Upper lobe of left lung (tissue), 6 donors: Measurements from ENCODE around the gene SF3A2. TPM values are rescaled to one million over a fixed set of nuclear protein-coding genes. Genes with fewer than 3 reads are reported as not detected.

Source experiments
- ATAC-seq, 2 donors: fragments of 200-7000 bp; cut with Tn5 transposase; one replicate each; pipeline ENCODE4 v1.9.1; 2022; ENCODE audit warnings: mild to moderate bottlenecking in 2 of 2, moderate library complexity in 2 of 2; ENCODE audit not compliant: low FRiP score in 2 of 2
- DNase-seq, 2 donors: peaks; one replicate each; pipeline ENCODE4 v3.0.0-alpha.2; 2019 to 2020
- H3K27ac ChIP-seq, 4 donors: fragments of 200-600 bp; sonication (generic); one replicate each; pipeline ENCODE4 v1.5.1; 2016 to 2019
- H3K27me3 ChIP-seq, 4 donors: fragments of 200-600 bp; sonication (generic); one replicate each; pipeline ENCODE4 v1.5.1; 2017 to 2019
- H3K36me3 ChIP-seq, 4 donors: fragments of 200-600 bp; sonication (generic); one replicate each; pipeline ENCODE4 v1.5.1; 2016 to 2019
- H3K4me1 ChIP-seq, 4 donors: fragments of 200-600 bp; sonication (generic); one replicate each; pipeline ENCODE4 v1.5.1; 2018 to 2019
- H3K4me3 ChIP-seq, 4 donors: fragments of 200-600 bp; sonication (generic); one replicate each; pipeline ENCODE4 v1.5.1; 2017 to 2019; ENCODE audit warnings: mild to moderate bottlenecking in 2 of 4, moderate library complexity in 1 of 4
- H3K9me3 ChIP-seq, 4 donors: fragments of 200-600 bp; sonication (generic); one replicate each; pipeline ENCODE4 v1.5.1; 2018 to 2019
- EP300 ChIP-seq, 4 donors: sonication (generic); formaldehyde crosslinking; IDR thresholded peaks; one replicate each; pipeline ENCODE4 v1.5.1; 2017; ENCODE audit warnings: antibody characterized with exemption in 4 of 4, control low read depth in 2 of 4
- POLR2A ChIP-seq, 4 donors: fragments of 450-650 bp; IDR thresholded peaks; one replicate each; pipeline ENCODE4 v1.5.1; 2016 to 2017; ENCODE audit warnings: antibody characterized with exemption in 4 of 4, mild to moderate bottlenecking in 2 of 4
- POLR2AphosphoS5 ChIP-seq, 2 donors: sonication (generic); formaldehyde crosslinking; IDR thresholded peaks; one replicate each; pipeline ENCODE4 v1.5.1; 2017; ENCODE audit warnings: antibody characterized with exemption in 2 of 2
- WGBS, 2 donors: methylation state at CpG; one replicate each; pipeline ENCODE4 v1.1.5; 2017 to 2018; 5-methylcytosine and 5-hydroxymethylcytosine counted together
- total RNA-seq, 6 donors: library from RNA; depleted of rRNA in 4 of 6; stranded (reverse); fragments of >200 nt in 4 of 6; gene quantifications; one replicate each; pipeline versions ENCODE4 v1.1.0 to v1.2.1, GENCODE V29; 2016 to 2021
- TF ChIP-seq, protein P1 (sequence below), 6 experiments: fragments of 450-650 bp in 4 of 6; fragments of 200-600 bp in 2 of 6; sonication (generic) in 2 of 6; IDR thresholded peaks; one replicate each; pipeline ENCODE4 v1.5.1; 2016 to 2019; ENCODE audit warnings: antibody characterized with exemption in 6 of 6
- donor health status: DM: no; HTN: no; CAD: no; lungs with moderate emphysema.
- donor health status: DM: no; HTN: yes; CAD: no; lungs with severe emphysema.

SF3A2 gene
- total RNA-seq, 6 donors from 2014 or later, result 39.8 to 104 (median 70.7) TPM

DNA sequence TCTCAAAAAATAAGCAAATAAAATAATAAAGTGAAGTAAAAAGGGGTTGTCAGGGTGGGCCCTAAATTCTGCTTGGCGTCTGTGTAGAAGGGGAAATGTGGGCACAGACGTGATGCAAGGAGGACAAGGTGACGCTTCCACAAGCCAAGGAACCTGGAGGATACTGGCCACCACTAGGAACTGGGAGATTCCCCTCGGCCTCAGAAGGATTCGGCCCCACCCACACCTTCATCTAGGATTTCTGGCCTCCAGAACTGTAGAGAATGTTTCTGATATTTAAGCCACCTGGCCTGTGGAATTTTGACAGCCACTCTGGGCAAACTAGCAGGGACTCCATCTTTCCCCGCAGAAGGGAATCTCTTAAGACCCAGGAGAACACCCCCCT lies 1.6 kb upstream of the SF3A2 start:
- peak overlapping the region; percentile 77 to 97 (median 88) for H3K4me3 ChIP-seq
- ATAC-seq (no peak), DNase-seq (no peak)
- H3K9me3 ChIP-seq, result no peaks in the 10 kb centered on the region
- 41 to 56% methylated on average over 6 of the region's 6 CpGs for WGBS, 2 donors
- peaks cover 41 to 59% (median 42%) of the 10 kb centered on the region in 4 donors for H3K4me1 ChIP-seq
- peaks cover 8 to 40% (median 31%) of the 10 kb centered on the region in 4 donors for H3K36me3 ChIP-seq
- H3K27ac ChIP-seq, result peak overlapping the region; percentile 98 to 99 (median 98)
- TF ChIP-seq, protein P1, sequence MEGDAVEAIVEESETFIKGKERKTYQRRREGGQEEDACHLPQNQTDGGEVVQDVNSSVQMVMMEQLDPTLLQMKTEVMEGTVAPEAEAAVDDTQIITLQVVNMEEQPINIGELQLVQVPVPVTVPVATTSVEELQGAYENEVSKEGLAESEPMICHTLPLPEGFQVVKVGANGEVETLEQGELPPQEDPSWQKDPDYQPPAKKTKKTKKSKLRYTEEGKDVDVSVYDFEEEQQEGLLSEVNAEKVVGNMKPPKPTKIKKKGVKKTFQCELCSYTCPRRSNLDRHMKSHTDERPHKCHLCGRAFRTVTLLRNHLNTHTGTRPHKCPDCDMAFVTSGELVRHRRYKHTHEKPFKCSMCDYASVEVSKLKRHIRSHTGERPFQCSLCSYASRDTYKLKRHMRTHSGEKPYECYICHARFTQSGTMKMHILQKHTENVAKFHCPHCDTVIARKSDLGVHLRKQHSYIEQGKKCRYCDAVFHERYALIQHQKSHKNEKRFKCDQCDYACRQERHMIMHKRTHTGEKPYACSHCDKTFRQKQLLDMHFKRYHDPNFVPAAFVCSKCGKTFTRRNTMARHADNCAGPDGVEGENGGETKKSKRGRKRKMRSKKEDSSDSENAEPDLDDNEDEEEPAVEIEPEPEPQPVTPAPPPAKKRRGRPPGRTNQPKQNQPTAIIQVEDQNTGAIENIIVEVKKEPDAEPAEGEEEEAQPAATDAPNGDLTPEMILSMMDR (IDR thresholded peaks at IDR 0.05), result no peak
- TF ChIP-seq POLR2AphosphoS5 (IDR thresholded peaks at IDR 0.05) (no peak), EP300 (IDR thresholded peaks at IDR 0.05) (no peak), POLR2A (IDR thresholded peaks at IDR 0.05) (no peak)
- no peaks in the 10 kb centered on the region for H3K27me3 ChIP-seq

DNA sequence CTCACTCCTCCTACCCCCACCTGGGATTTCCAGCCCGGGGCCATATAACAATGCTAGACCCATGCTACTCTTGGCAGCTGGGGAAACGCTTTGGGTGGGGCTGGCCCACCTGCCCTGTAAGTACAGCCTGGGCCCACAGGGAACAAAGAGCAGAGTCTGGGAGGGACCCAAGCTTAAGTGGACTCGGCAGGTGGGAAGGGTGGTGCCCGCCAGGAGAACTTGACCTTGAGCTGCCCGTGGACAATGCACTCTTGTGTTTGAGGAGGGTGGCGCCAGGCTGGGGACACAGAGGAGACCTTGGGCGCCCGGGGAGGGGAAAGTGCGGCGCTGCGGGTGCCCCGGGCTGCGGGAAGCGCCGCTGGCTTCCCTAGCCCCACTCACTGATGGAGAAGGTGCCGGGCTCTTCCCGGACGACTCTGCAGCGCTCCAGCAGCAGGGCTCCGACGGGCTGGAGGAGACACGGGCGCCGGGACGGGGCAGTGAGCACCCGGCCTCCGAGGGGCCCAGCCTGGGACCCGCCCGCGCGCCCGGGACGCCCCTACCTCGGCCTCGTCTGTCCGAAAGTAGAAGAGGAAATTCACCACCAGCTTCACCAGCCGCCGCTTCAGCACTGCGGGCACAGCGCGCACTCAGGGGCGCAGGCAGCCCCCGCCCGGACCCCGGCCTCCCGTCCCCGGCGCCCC lies 1.1 kb upstream of the SF3A2 start:
- ATAC-seq (peak; percentile 4 to 5), DNase-seq (peak in 1 of 2 donors; percentile 74)
- Histone ChIP-seq H3K9me3 (no peaks in the 10 kb centered on the region), H3K36me3 (peaks cover 4 to 35% (median 26%) of the 10 kb centered on the region in 4 donors), H3K4me1 (peaks cover 46 to 64% (median 48%) of the 10 kb centered on the region in 4 donors), H3K27ac (peak overlapping the region; percentile 98 to 99 (median 98)), H3K4me3 (peak overlapping the region; percentile 77 to 97 (median 88)), H3K27me3 (no peaks in the 10 kb centered on the region)
- TF ChIP-seq POLR2AphosphoS5 (IDR thresholded peaks at IDR 0.05), result no peak
- no peak for TF ChIP-seq EP300 (IDR thresholded peaks at IDR 0.05)
- TF ChIP-seq POLR2A (IDR thresholded peaks at IDR 0.05), result peak in 1 of 4 donors; percentile 22
- TF ChIP-seq, protein P1 (IDR thresholded peaks at IDR 0.05), result peak in 1 of 6 experiments; percentile 10
- WGBS, 2 donors, result 1% methylated on average over 16 of the region's 48 CpGs; no CpG with 5 or more reads in 1 of the 2 donors

- ATAC-seq, result no peak
- H3K36me3 ChIP-seq, result peaks cover 4 to 30% (median 21%) of the 10 kb centered on the region in 4 donors
- no peaks in the 10 kb centered on the region for H3K9me3 ChIP-seq
- H3K27me3 ChIP-seq, result no peaks in the 10 kb centered on the region
- TF ChIP-seq EP300 (IDR thresholded peaks at IDR 0.05) (no peak), POLR2A (IDR thresholded peaks at IDR 0.05) (peak in 1 of 4 donors; percentile 1), POLR2AphosphoS5 (IDR thresholded peaks at IDR 0.05) (no peak)
- TF ChIP-seq, protein P1 (IDR thresholded peaks at IDR 0.05), result no peak
- DNase-seq, result no peak
- H3K27ac ChIP-seq, result peak overlapping the region; percentile 98 to 99 (median 98)
- H3K4me1 ChIP-seq, result peaks cover 51 to 69% (median 52%) of the 10 kb centered on the region in 4 donors
- WGBS, 2 donors, result no CpG with 5 or more reads among the region's 28 CpGs
- peak overlapping the region; percentile 77 to 97 (median 88) for H3K4me3 ChIP-seq
Measured at GRCh38 chr19:2236064-2236313, 635 bp upstream of the SF3A2 start.

GRCh38 chr19:2237051-2237868 lies 636 bp downstream of the SF3A2 start:
- peak overlapping the region; percentile 68 to 97 (median 79) for H3K4me3 ChIP-seq
- TF ChIP-seq POLR2A (IDR thresholded peaks at IDR 0.05) (peak in 1 of 4 donors; percentile 3), EP300 (IDR thresholded peaks at IDR 0.05) (no peak)
- H3K9me3 ChIP-seq, result no peaks in the 10 kb centered on the region
- peak overlapping the region; percentile 98 to 99 (median 98) for H3K27ac ChIP-seq
- H3K4me1 ChIP-seq, result peaks cover 63 to 81% (median 65%) of the 10 kb centered on the region in 4 donors
- 37 to 47% methylated on average over 40 to 42 of the region's 43 CpGs for WGBS, 2 donors
- H3K36me3 ChIP-seq, result peaks cover 4 to 18% (median 15%) of the 10 kb centered on the region in 4 donors
- ATAC-seq (no peak), DNase-seq (no peak)
- no peaks in the 10 kb centered on the region for H3K27me3 ChIP-seq

DNA sequence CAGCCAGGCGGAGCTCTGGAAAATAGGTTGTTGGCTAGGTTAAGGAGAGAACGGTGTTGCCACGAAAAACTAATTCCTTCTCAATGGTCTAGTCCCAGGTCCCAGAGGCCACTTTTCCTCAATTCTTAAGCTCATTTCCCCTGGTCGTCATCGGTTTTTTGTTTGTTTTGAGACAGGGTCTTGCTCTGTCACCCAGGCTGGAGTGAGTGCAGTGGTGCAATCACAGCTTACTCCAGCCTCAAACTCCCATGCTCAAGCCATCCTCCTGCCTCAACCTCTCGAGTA lies 1.2 kb downstream of the SF3A2 start:
- Histone ChIP-seq H3K4me1 (peaks cover 69 to 87% (median 70%) of the 10 kb centered on the region in 4 donors), H3K4me3 (peak overlapping the region in 3 of 4 donors; percentile 77 to 97 (median 81)), H3K27me3 (no peaks in the 10 kb centered on the region), H3K9me3 (no peaks in the 10 kb centered on the region), H3K36me3 (peaks cover 4 to 14% (median 10%) of the 10 kb centered on the region in 4 donors), H3K27ac (peak overlapping the region in 3 of 4 donors; percentile 98)
- DNase-seq (no peak), ATAC-seq (no peak)
- no peak for TF ChIP-seq POLR2A (IDR thresholded peaks at IDR 0.05)
- TF ChIP-seq POLR2AphosphoS5 (IDR thresholded peaks at IDR 0.05), result no peak
- TF ChIP-seq, protein P1 (IDR thresholded peaks at IDR 0.05), result no peak
- TF ChIP-seq EP300 (IDR thresholded peaks at IDR 0.05), result no peak
- WGBS, 2 donors, result 71 to 74% methylated on average over 6 of the region's 6 CpGs
